Chondrocyte (in vitro differentiated cells): ENCODE data around the gene TCIRG1. TPM values are rescaled to one million over a fixed set of nuclear protein-coding genes. Genes with fewer than 3 reads are reported as not detected.

Experiments used
- DNase-seq: peaks from one replicate; pipeline ENCODE4 v3.0.0; 2021; ENCODE audit warnings: mixed read lengths, low spot score
- H3K27ac Mint-ChIP-seq: one replicate; pipeline ENCODE4 v1.8.0; 2021; ENCODE audit warnings: mild to moderate bottlenecking, moderate library complexity, mixed read lengths; ENCODE audit not compliant: unreplicated experiment
- H3K27me3 Mint-ChIP-seq: 2 replicates; pipeline ENCODE4 v1.8.0; 2021; ENCODE audit warnings: low read depth, mixed read lengths
- H3K36me3 Mint-ChIP-seq: 2 replicates; pipeline ENCODE4 v1.8.0; 2021; ENCODE audit warnings: low read depth, mixed read lengths
- H3K4me1 Mint-ChIP-seq: 2 replicates; pipeline ENCODE4 v1.8.0; 2021; ENCODE audit warnings: low read depth, mild to moderate bottlenecking, mixed read lengths
- H3K4me3 Mint-ChIP-seq: one replicate; pipeline ENCODE4 v1.8.0; 2021; ENCODE audit warnings: mild to moderate bottlenecking, moderate library complexity, mixed read lengths; ENCODE audit not compliant: unreplicated experiment
- H3K9me3 Mint-ChIP-seq: 2 replicates; pipeline ENCODE4 v1.8.0; 2021; ENCODE audit warnings: low read depth, mixed read lengths
- total RNA-seq: library from RNA; stranded (reverse); gene quantifications from 3 replicates; pipeline ENCODE4 v1.2.1, GENCODE V29; 2021
- TF ChIP-seq, protein P1 (sequence below): fragments of 200-600 bp; sonication (generic); IDR thresholded peaks from 2 replicates; pipeline ENCODE4 v1.5.0; 2021; ENCODE audit warnings: antibody characterized with exemption, mild to moderate bottlenecking, moderate library complexity

Gene TCIRG1
- total RNA-seq, 1 donor from 2014 or later = 73.2 TPM

DNA sequence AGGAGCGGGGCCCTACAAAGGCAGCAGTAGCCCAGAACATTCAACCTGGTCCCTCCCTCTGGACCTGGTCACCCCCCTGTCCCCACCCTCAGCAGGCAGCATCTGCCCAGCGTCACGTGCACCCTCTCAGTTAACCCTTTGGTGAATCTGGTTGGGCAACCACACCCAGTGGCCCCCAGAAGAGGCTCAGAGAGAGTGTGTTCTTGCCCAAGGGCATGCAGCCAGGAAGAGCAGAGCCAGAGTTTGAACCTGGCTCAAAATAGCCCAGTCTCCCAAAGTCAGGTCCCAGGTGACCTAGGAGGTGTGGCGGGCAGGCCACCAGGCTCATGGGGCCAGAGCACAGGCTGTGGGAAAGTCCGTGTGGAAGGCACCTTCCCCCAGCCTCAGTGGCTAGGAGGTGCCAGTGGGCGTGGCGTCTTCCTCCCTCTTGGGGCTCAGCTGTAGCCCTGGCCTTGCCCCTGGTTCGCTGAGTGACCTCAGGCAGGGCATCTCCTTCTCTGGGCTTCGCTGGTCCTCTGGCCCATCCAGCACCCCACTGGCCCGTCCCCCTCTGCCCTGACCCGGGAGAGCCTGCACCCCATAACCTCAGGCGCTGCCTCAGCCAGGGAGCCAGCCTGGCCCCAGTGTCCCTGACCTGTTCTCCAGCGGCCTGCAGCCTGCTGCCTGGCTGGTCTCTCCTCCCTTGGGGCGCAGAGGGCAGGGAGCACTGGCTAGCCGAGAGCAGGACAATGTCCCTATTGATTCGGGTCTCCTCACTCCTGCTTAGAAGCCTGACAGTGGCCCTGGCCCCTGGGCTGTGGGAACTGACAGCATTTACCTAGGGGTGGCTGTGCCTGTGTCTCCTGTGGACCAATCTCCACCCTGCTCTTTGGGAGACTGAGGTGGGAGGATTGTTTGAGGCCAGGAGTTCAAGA, 21.7 kb upstream of the TCIRG1 start:
- no peaks in the 10 kb centered on the region for H3K9me3 Mint-ChIP-seq
- no peak overlapping the region for H3K4me3 Mint-ChIP-seq
- H3K36me3 Mint-ChIP-seq = no peaks in the 10 kb centered on the region
- no peaks in the 10 kb centered on the region for H3K27me3 Mint-ChIP-seq
- TF ChIP-seq, protein P1, sequence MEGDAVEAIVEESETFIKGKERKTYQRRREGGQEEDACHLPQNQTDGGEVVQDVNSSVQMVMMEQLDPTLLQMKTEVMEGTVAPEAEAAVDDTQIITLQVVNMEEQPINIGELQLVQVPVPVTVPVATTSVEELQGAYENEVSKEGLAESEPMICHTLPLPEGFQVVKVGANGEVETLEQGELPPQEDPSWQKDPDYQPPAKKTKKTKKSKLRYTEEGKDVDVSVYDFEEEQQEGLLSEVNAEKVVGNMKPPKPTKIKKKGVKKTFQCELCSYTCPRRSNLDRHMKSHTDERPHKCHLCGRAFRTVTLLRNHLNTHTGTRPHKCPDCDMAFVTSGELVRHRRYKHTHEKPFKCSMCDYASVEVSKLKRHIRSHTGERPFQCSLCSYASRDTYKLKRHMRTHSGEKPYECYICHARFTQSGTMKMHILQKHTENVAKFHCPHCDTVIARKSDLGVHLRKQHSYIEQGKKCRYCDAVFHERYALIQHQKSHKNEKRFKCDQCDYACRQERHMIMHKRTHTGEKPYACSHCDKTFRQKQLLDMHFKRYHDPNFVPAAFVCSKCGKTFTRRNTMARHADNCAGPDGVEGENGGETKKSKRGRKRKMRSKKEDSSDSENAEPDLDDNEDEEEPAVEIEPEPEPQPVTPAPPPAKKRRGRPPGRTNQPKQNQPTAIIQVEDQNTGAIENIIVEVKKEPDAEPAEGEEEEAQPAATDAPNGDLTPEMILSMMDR = no peak
- peak overlapping the region; percentile 72 for H3K27ac Mint-ChIP-seq
- peak; percentile 88 for DNase-seq
- peaks cover 58% of the 10 kb centered on the region for H3K4me1 Mint-ChIP-seq

DNA sequence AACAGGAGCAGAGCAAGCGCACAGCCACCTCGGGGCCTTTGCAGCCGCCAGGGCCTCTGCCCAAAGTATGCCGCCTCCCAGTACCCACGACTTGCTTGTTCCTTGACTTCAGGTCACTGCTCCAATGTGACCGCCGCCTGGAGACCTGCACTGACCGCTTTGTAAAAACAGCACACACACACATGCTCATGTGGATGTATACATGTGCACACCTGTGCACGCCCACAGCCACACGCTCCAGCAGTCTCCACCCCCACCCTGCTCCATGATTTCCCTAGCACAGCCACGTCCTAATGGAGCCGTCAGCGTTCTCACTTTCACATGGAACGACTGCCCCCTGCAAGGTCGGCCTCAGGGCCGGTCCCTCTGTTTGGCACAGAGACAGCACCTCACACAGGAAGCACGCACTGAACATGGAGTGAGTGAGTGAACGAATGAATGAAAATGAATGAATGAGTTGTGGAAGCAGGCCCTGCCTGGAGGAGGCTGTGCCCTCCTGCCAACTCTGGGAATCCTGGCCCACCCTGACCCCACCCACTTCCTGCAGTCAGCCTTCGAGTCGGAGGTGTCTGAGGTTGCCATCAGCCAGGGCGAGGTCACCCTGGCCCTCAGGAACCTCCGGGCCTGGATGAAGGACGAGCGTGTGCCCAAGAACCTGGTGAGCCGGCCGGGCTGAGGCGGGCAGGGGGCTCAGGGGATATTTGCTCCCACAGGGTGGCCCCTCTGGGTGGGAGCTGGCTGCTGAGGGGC, 20.7 kb upstream of the TCIRG1 start:
- Mint-ChIP-seq H3K9me3 (no peaks in the 10 kb centered on the region), H3K4me1 (peaks cover 48% of the 10 kb centered on the region), H3K36me3 (no peaks in the 10 kb centered on the region), H3K4me3 (no peak overlapping the region), H3K27ac (no peak overlapping the region), H3K27me3 (no peaks in the 10 kb centered on the region)
- peak; percentile 70 for DNase-seq
- TF ChIP-seq, protein P1 = no peak

DNA sequence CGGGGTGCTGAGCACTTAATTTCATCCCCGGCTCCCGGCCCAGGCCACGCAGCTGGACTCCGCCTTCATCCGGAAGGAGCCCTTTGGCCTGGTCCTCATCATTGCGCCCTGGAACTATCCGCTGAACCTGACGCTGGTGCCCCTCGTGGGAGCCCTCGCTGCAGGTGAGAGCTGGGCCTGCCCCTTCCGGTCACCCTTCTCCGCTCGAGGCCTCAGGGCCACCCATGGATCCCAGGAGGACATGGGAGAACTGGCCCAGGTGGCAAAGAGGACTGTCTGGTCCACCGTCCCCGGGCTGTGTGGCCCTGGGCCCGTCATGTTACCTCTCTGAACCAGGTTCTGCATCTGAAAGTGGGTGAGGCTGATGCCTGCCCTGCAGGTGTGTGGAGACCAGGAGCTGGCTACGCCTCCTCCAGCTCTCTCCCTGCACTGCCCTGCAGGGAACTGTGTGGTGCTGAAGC, 20.1 kb upstream of the TCIRG1 start:
- Mint-ChIP-seq H3K27me3 (no peaks in the 10 kb centered on the region), H3K4me3 (no peak overlapping the region), H3K9me3 (no peaks in the 10 kb centered on the region), H3K4me1 (peaks cover 42% of the 10 kb centered on the region), H3K27ac (no peak overlapping the region), H3K36me3 (no peaks in the 10 kb centered on the region)
- DNase-seq = no peak
- TF ChIP-seq, protein P1 = no peak

DNA sequence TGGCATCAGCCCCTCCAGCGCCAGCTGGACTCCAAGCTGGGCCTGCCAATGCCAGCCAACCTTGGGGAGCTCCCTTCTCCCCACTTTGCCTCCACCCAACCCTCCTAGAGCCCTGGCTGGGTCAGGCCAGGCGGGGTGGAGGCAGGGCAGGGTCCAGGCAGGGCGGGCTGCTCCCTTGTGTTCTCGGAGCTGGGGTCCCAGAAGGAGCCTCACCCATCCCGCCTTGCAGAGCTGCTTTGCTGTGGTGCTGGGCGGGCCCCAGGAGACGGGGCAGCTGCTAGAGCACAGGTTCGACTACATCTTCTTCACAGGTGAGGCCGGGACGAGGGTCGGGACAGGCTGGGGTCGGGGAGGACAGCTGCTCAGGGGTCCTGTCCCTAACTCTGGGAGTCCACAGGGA, 19.3 kb upstream of the TCIRG1 start:
- no peak overlapping the region for H3K4me3 Mint-ChIP-seq
- H3K36me3 Mint-ChIP-seq = peaks cover 2% of the 10 kb centered on the region
- no peaks in the 10 kb centered on the region for H3K27me3 Mint-ChIP-seq
- TF ChIP-seq, protein P1 = no peak
- no peak overlapping the region for H3K27ac Mint-ChIP-seq
- peaks cover 2% of the 10 kb centered on the region for H3K9me3 Mint-ChIP-seq
- peaks cover 35% of the 10 kb centered on the region for H3K4me1 Mint-ChIP-seq
- DNase-seq = no peak

DNA sequence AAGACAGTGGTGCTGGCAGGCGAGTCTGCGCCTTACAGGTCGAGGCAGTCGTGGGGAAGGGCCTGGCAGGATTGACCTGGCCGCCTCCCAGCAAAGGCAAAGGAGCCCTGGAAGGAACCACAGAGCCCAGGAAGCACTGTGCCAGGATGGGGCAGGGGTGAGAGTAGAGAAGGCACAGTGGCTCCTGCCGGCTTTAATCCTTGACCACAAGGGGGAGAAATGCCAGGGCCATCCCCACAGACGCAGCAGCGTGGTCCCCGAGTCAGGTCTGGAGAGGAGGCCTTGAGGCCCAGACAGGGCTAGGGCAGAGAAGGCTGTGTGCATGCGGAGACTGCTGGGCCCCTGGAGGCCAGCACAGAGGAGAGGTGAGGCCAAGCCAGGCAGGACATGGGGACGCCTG, 18.2 kb upstream of the TCIRG1 start:
- Mint-ChIP-seq H3K4me1 (peaks cover 30% of the 10 kb centered on the region), H3K36me3 (peaks cover 7% of the 10 kb centered on the region), H3K9me3 (peaks cover 8% of the 10 kb centered on the region), H3K27ac (no peak overlapping the region), H3K27me3 (no peaks in the 10 kb centered on the region), H3K4me3 (no peak overlapping the region)
- DNase-seq = no peak
- TF ChIP-seq, protein P1 = peak; percentile 65
